Mesothelial cell of epicardium (in vitro differentiated cells): Measurements from ENCODE around the gene ESRRG. TPM values are rescaled to one million over a fixed set of nuclear protein-coding genes. Genes with fewer than 3 reads are reported as not detected.

Experiments
- DNase-seq, 2 experiments: peaks; one replicate each; pipeline ENCODE4 v3.0.0; 2021; ENCODE audit warnings: low spot score in 2 of 2; ENCODE audit not compliant: unreplicated experiment in 2 of 2
- H3K27ac Mint-ChIP-seq: 2 replicates; pipeline ENCODE4 v1.8.0; 2021; ENCODE audit warnings: mixed read lengths
- H3K27me3 Mint-ChIP-seq: 2 replicates; pipeline ENCODE4 v1.8.0; 2021; ENCODE audit warnings: low read depth, mixed read lengths
- H3K36me3 Mint-ChIP-seq: 2 replicates; pipeline ENCODE4 v1.8.0; 2021; ENCODE audit warnings: mixed read lengths
- H3K4me1 Mint-ChIP-seq: 2 replicates; pipeline ENCODE4 v1.8.0; 2021; ENCODE audit warnings: mixed read lengths
- H3K4me3 Mint-ChIP-seq: 2 replicates; pipeline ENCODE4 v1.8.0; 2021; ENCODE audit warnings: mild to moderate bottlenecking, moderate library complexity, mixed read lengths
- H3K9me3 Mint-ChIP-seq: 2 replicates; pipeline ENCODE4 v1.8.0; 2021; ENCODE audit warnings: mixed read lengths
- CTCF ChIP-seq: fragments of 200-600 bp; sonication (generic); IDR thresholded peaks from one replicate; pipeline ENCODE4 v1.5.0; 2021; ENCODE audit warnings: antibody characterized with exemption; ENCODE audit not compliant: unreplicated experiment
- total RNA-seq: library from RNA; stranded (reverse); gene quantifications from 3 replicates; pipeline ENCODE4 v1.2.1, GENCODE V29; 2021

ESRRG gene
- total RNA-seq, 1 donor from 2014 or later, result 11.0 TPM

GRCh38 chr1:216500273-216500967 is 222.8 kb downstream of the ESRRG start:
- Mint-ChIP-seq H3K9me3 (peaks cover 3% of the 10 kb centered on the region), H3K4me3 (no peak overlapping the region), H3K4me1 (no peaks in the 10 kb centered on the region), H3K36me3 (no peaks in the 10 kb centered on the region), H3K27ac (no peak overlapping the region), H3K27me3 (no peaks in the 10 kb centered on the region)
- no peak for TF ChIP-seq CTCF
- no peak for DNase-seq

GRCh38 chr1:216499581-216500272 is 223.5 kb downstream of the ESRRG start:
- DNase-seq, result no peak
- no peak for TF ChIP-seq CTCF

GRCh38 chr1:216498277-216498676 is 225.0 kb downstream of the ESRRG start:
- no peak overlapping the region for H3K27ac Mint-ChIP-seq
- peaks cover 16% of the 10 kb centered on the region for H3K9me3 Mint-ChIP-seq

More at GRCh38 chr1:216499581-216500272, 223.5 kb downstream of the ESRRG start:
- Mint-ChIP-seq H3K4me1 (no peaks in the 10 kb centered on the region), H3K36me3 (no peaks in the 10 kb centered on the region), H3K27ac (no peak overlapping the region), H3K9me3 (peaks cover 7% of the 10 kb centered on the region), H3K4me3 (no peak overlapping the region), H3K27me3 (no peaks in the 10 kb centered on the region)

GRCh38 chr1:216485042-216485441 is 238.2 kb downstream of the ESRRG start:
- H3K36me3 Mint-ChIP-seq, result no peaks in the 10 kb centered on the region
- TF ChIP-seq CTCF, result no peak
- H3K27ac Mint-ChIP-seq, result no peak overlapping the region
- peaks cover 22% of the 10 kb centered on the region for H3K9me3 Mint-ChIP-seq
- no peak for DNase-seq
- no peaks in the 10 kb centered on the region for H3K27me3 Mint-ChIP-seq
- H3K4me1 Mint-ChIP-seq, result no peaks in the 10 kb centered on the region
- H3K4me3 Mint-ChIP-seq, result no peak overlapping the region

More at GRCh38 chr1:216498277-216498676, 225.0 kb downstream of the ESRRG start:
- no peak for TF ChIP-seq CTCF
- Mint-ChIP-seq H3K4me1 (no peaks in the 10 kb centered on the region), H3K27me3 (no peaks in the 10 kb centered on the region), H3K36me3 (no peaks in the 10 kb centered on the region), H3K4me3 (no peak overlapping the region)
- DNase-seq, result no peak

GRCh38 chr1:216483672-216484401 is 239.4 kb downstream of the ESRRG start:
- Mint-ChIP-seq H3K27me3 (no peaks in the 10 kb centered on the region), H3K4me3 (no peak overlapping the region), H3K9me3 (peaks cover 26% of the 10 kb centered on the region), H3K4me1 (no peaks in the 10 kb centered on the region), H3K27ac (no peak overlapping the region), H3K36me3 (no peaks in the 10 kb centered on the region)
- TF ChIP-seq CTCF, result no peak
- no peak for DNase-seq
